Measurements from ENCODE around the gene GAB2. TPM values are rescaled to one million over a fixed set of nuclear protein-coding genes. Genes with fewer than 3 reads are reported as not detected.

Gene GAB2
- total and polyA plus RNA-seq, 2 of the 4 experiments (the other 2 are of a cell fraction) = 3.3 to 5.9 TPM

- Histone ChIP-seq H3K36me3 (ENCODE audit: control insufficient read depth, insufficient read depth, low read length) (no peaks in the 10 kb centered on the region), H3K4me1 (ENCODE audit: control insufficient read depth, insufficient read depth, low read length) (peaks cover 4% of the 10 kb centered on the region; the same call in 1 of the 2 replicates), H3K4ac (ENCODE audit: low read depth, low read length) (no peak overlapping the region), H2BK20ac (ENCODE audit: low read depth, low read length) (no peak overlapping the region), H3K9me3 (ENCODE audit: control insufficient read depth, insufficient read depth, low read length) (no peaks in the 10 kb centered on the region), H3K4me3 (ENCODE audit: insufficient read depth, low read depth, low read length) (no peak overlapping the region), H2AFZ (replicated peaks; ENCODE audit: low read length, poor library complexity) (no peak overlapping the region), H3K14ac (replicated peaks; ENCODE audit: low read depth, low read length) (no peak overlapping the region), H3K27me3 (ENCODE audit: control insufficient read depth, insufficient read depth, low read length) (no peaks in the 10 kb centered on the region), H3K23ac (ENCODE audit: low read depth, low read length) (no peak overlapping the region), H3K79me1 (ENCODE audit: low read depth in 1 of 2, low read length in 2 of 2) (peaks cover 10 to 27% of the 10 kb centered on the region in 2 experiments), H3K4me2 (ENCODE audit: low read depth, low read length) (no peak overlapping the region), H3K9me1 (ENCODE audit: insufficient read depth, low read length) (no peaks in the 10 kb centered on the region; the same call in 1 of the 2 replicates), H2BK15ac (ENCODE audit: low read depth, low read length) (no peak overlapping the region), H2AK5ac (ENCODE audit: low read depth, low read length) (no peak overlapping the region), H4K8ac (ENCODE audit: low read depth in 2 of 2, low read length in 2 of 2) (no peak overlapping the region), H2BK120ac (ENCODE audit: low read depth, low read length) (no peak overlapping the region), H4K20me1 (ENCODE audit: insufficient read depth, low read length) (peaks cover 14% of the 10 kb centered on the region), H2AK9ac (replicated peaks; ENCODE audit: low read depth, low read length, poor library complexity) (no peak overlapping the region), H2BK5ac (ENCODE audit: low read depth, low read length, poor library complexity, severe bottlenecking) (no peak overlapping the region), H4K5ac (ENCODE audit: low read depth, low read length) (no peak overlapping the region), H3K56ac (ENCODE audit: extremely low read depth, insufficient read depth, low read length) (no peak overlapping the region), H3K9ac (ENCODE audit: low read depth, low read length) (no peak overlapping the region), H4K91ac (ENCODE audit: insufficient read depth, low read depth, low read length) (no peak overlapping the region), H3K18ac (ENCODE audit: low read depth, low read length) (no peak overlapping the region), H3K27ac (ENCODE audit: insufficient read depth, low read length) (no peak overlapping the region)
- 60% methylated on average over 2 of the region's 9 CpGs; no CpG with 5 or more reads in 1 of the 2 experiments for WGBS, 2 experiments (ENCODE audit: extremely low coverage in 2 of 2, insufficient read length in 1 of 2)
- BruUV-seq (replicated peaks) = no TSS peak
- intact Hi-C loops (cut with micrococcal nuclease) (no loop called here), dilution Hi-C loops (cut with HindIII; ENCODE audit: low sequenced_read_pairs, unreplicated experiment) (no loop called here), in situ Hi-C loops (cut with MboI; ENCODE audit: low sequenced_read_pairs) (no loop called here)
- POLR2A ChIA-PET (ENCODE audit: unreplicated experiment) = no interaction called here
- DNase-seq (no peak), ATAC-seq (ENCODE audit: low read depth) (no peak)
- CTCF ChIA-PET = no interaction called here
- TF ChIP-seq SMC3 (IDR thresholded peaks at IDR 0.05; ENCODE audit: low read depth, low read length) = no peak
These were observed 125.4 kb downstream of the GAB2 start for GRCh38 chr11:78292109-78292803.

Data from IMR-90 (cell line).